KMS-11 (cell line): ENCODE measurements around the gene ITGA2.
A peak's percentile ranks its signal among the peaks of the same experiment; 100 is the strongest.

Experiments
- H2AFZ ChIP-seq: fragments of 200-600 bp; sonication (generic); 2 replicates; pipeline ENCODE4 v1.6.1; 2016; ENCODE audit warnings: antibody characterized with exemption, mixed run types, low read depth
- H3K27ac ChIP-seq: fragments of 200-600 bp; sonication (generic); 2 replicates; pipeline ENCODE4 v1.6.1; 2016; ENCODE audit warnings: mild to moderate bottlenecking, mixed run types
- H3K27me3 ChIP-seq: fragments of 200-600 bp; sonication (generic); 2 replicates; pipeline ENCODE4 v1.6.1; 2017; ENCODE audit warnings: mild to moderate bottlenecking, low read depth, mixed run types, moderate library complexity; ENCODE audit not compliant: insufficient read depth
- H3K36me3 ChIP-seq: fragments of 200-600 bp; sonication (generic); 2 replicates; pipeline ENCODE4 v1.6.1; 2017; ENCODE audit warnings: mild to moderate bottlenecking, mixed run types; ENCODE audit not compliant: insufficient read depth
- H3K4me1 ChIP-seq: fragments of 200-600 bp; sonication (generic); 2 replicates; pipeline ENCODE4 v1.6.1; 2016; ENCODE audit warnings: mild to moderate bottlenecking, low read depth, mixed run types; ENCODE audit not compliant: poor library complexity, severe bottlenecking
- H3K4me2 ChIP-seq: fragments of 200-600 bp; sonication (generic); 2 replicates; pipeline ENCODE4 v1.7.0; 2016; ENCODE audit warnings: mild to moderate bottlenecking, mixed run types
- H3K4me3 ChIP-seq: fragments of 200-600 bp; sonication (generic); IDR thresholded peaks from 2 replicates; pipeline ENCODE4 v1.6.1; 2017; ENCODE audit warnings: low read depth, low read length, mixed read lengths; ENCODE audit not compliant: insufficient read depth
- H3K79me2 ChIP-seq: fragments of 200-600 bp; sonication (generic); 2 replicates; pipeline ENCODE4 v1.6.1; 2016; ENCODE audit warnings: low read depth, mixed run types; ENCODE audit not compliant: insufficient read depth
- H3K9ac ChIP-seq: fragments of 200-600 bp; sonication (generic); 2 replicates; pipeline ENCODE4 v1.6.1; 2016; ENCODE audit warnings: mild to moderate bottlenecking, mixed run types
- H4K20me1 ChIP-seq: fragments of 200-600 bp; sonication (generic); 2 replicates; pipeline ENCODE4 v1.6.1; 2016; ENCODE audit warnings: mild to moderate bottlenecking, mixed run types; ENCODE audit not compliant: insufficient read depth
- TF ChIP-seq, protein P1 (sequence below): fragments of 200-600 bp; sonication (generic); conservative IDR thresholded peaks from 2 replicates; pipeline ENCODE4 v1.6.1; 2017; ENCODE audit warnings: low read depth, mild to moderate bottlenecking, antibody characterized with exemption, low read length, moderate library complexity, mixed read lengths

Gene ITGA2

DNA sequence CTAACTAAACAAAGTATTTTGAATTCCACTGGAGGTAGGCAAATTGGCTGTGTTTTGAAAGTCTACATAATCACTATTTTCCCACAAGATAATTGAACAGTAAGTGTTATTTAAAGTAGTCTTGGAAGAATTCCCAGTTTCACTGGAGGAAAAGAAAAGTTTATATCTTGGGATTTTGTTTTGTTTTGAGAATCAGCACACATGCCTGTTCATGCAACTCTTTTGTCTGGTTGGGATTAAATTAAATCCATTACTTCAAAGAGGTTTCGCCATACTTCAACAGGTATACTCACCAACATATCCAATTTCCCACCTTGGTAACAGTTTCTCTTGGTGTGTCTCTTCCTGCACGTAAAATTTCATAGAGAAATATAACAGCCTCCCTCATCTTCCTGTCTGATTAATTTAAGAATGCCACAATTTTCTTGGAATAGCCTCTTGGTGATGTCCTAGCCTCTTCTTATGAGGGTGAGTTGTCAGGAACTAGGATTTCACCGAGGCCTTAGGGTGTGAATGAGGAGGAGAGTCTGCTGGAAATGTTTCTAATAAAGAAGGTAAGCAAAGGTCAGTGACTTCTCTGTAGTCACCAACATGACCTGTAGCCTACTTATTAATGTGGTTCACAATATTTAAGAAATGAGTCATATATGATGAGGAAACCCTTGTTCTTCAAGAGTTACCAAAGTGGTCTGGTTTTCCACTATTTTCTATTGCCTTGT, 48.1 kb downstream of the ITGA2 start:
- H3K27me3 ChIP-seq = no peaks in the 10 kb centered on the region
- no peaks in the 10 kb centered on the region for H3K79me2 ChIP-seq
- no peak overlapping the region for H3K9ac ChIP-seq
- no peak overlapping the region for H3K4me3 ChIP-seq
- no peak overlapping the region for H3K27ac ChIP-seq
- TF ChIP-seq, protein P1, sequence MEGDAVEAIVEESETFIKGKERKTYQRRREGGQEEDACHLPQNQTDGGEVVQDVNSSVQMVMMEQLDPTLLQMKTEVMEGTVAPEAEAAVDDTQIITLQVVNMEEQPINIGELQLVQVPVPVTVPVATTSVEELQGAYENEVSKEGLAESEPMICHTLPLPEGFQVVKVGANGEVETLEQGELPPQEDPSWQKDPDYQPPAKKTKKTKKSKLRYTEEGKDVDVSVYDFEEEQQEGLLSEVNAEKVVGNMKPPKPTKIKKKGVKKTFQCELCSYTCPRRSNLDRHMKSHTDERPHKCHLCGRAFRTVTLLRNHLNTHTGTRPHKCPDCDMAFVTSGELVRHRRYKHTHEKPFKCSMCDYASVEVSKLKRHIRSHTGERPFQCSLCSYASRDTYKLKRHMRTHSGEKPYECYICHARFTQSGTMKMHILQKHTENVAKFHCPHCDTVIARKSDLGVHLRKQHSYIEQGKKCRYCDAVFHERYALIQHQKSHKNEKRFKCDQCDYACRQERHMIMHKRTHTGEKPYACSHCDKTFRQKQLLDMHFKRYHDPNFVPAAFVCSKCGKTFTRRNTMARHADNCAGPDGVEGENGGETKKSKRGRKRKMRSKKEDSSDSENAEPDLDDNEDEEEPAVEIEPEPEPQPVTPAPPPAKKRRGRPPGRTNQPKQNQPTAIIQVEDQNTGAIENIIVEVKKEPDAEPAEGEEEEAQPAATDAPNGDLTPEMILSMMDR = no peak
- H2AFZ ChIP-seq = no peak overlapping the region
- no peaks in the 10 kb centered on the region for H3K36me3 ChIP-seq
- H3K4me2 ChIP-seq = no peak overlapping the region
- H4K20me1 ChIP-seq = no peaks in the 10 kb centered on the region
- H3K4me1 ChIP-seq = peaks cover 24% of the 10 kb centered on the region

DNA sequence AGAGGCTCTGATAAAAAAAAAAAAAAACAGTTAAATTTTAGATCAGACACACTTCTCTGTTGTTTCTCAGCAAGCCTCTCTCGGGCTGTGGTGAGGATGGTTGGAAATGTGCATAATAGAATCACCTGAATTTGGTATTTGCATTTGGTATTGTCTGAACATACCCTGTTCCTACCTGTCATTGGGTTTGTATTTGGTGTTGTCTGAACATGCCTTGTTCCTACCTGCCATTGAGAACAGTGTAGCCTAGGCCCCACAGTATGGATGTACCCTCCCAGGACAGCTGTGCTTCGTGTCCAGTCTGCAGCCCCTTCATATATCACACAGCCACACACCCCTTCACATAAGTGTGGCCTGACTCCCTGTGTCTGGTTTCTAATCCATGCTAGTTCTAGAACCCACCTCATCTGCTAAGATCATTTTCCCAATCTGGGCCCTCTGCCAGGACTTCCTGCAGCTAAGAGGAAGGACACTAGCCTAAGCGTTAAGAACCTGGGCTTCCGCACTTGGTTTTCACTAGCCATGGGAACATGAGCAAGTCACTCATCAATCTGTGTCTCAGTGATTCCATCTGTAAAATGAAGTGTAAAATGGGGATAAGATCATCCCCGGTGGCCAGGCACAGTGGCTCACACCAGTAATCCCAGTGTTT, 49.2 kb downstream of the ITGA2 start:
- Histone ChIP-seq H3K4me2 (no peak overlapping the region), H3K36me3 (no peaks in the 10 kb centered on the region), H3K27me3 (no peaks in the 10 kb centered on the region), H3K4me3 (no peak overlapping the region), H3K9ac (no peak overlapping the region), H3K27ac (no peak overlapping the region), H4K20me1 (no peaks in the 10 kb centered on the region), H3K79me2 (no peaks in the 10 kb centered on the region), H3K4me1 (peaks cover 28% of the 10 kb centered on the region), H2AFZ (no peak overlapping the region)
- TF ChIP-seq, protein P1 = no peak

DNA sequence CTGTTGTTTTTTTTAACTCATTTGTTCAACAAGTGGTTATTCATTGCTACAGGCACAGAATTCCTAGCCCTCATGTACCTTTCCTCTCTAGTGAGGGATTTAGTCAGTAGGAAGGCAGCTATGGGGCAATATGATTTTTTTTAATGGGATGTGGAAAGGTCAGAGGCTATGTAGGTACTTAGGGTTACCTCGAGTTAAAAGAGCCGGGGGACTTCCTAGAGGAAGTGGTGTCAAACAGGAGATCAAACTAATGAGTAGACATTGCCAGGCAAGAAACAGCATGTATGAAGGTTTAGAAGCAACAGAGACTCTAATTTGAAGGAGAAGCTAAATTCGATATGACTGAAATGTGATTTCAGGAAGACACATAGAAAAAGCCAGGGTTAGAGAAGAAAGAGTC, 50.7 kb downstream of the ITGA2 start:
- Histone ChIP-seq H3K4me1 (peaks cover 28% of the 10 kb centered on the region), H3K36me3 (no peaks in the 10 kb centered on the region), H3K4me2 (no peak overlapping the region), H3K9ac (no peak overlapping the region), H4K20me1 (no peaks in the 10 kb centered on the region), H3K27me3 (no peaks in the 10 kb centered on the region), H3K79me2 (no peaks in the 10 kb centered on the region), H3K27ac (no peak overlapping the region), H3K4me3 (no peak overlapping the region), H2AFZ (no peak overlapping the region)
- TF ChIP-seq, protein P1 = no peak

DNA sequence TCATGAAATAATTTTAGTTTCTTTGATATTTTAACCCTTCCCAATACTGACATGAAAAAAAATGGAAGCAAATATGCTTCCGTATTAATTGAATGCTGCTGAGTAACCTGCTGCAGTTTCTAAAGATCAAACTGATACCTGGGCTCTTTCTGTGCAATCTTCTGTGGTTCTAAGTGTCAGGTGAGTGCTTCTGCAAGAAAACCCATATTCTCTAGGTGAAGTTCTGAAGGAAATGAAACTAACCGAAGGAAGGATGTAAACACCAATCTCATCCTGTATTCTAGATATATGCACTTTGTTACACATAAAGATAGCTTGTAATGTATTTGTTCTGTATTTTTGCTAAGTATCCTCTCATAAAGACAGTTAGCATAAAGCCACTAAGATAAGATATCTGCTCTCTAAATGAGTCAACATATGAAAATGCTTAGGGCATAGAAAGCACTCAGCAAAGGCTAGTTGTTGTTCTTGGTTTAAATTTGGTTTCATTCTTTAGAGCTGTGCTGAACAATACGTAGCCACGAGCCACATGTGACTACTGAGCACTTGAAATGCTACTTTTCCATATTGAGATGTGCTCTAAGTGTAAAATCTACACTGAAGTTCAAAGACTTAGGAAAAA, 52.0 kb downstream of the ITGA2 start:
- Histone ChIP-seq H3K4me2 (peak overlapping the region; percentile 88), H2AFZ (peak overlapping the region; percentile 15), H3K27ac (peak overlapping the region; percentile 52), H3K9ac (peak overlapping the region; percentile 35; the same call in 1 of the 2 replicates), H3K79me2 (no peaks in the 10 kb centered on the region), H3K27me3 (no peaks in the 10 kb centered on the region), H4K20me1 (no peaks in the 10 kb centered on the region), H3K36me3 (no peaks in the 10 kb centered on the region), H3K4me1 (peaks cover 28% of the 10 kb centered on the region), H3K4me3 (no peak overlapping the region)
- TF ChIP-seq, protein P1 = no peak
